A673 (cell line): ENCODE measurements around the gene CPO. TPM values are rescaled to one million over a fixed set of nuclear protein-coding genes. Genes with fewer than 3 reads are reported as not detected.

Experiments used
- BruUV-seq: library from RNA; stranded (reverse); fragments of 400-500 nt; replicated peaks from 2 replicates; lab custom pipeline; 2021; lab: Mats Ljungman, UMichigan
- CTCF ChIA-PET: fragments of 300-600 bp; sonication (Branson Sonifier 250); formaldehyde crosslinking; loops from one replicate; lab custom pipeline; 2022; ENCODE audit warnings: antibody characterized with exemption; lab: Charles Lee
- POLR2A ChIA-PET: fragments of 300-600 bp; sonication (Branson Sonifier 250); formaldehyde crosslinking; loops from one replicate; lab custom pipeline; 2022; ENCODE audit warnings: antibody characterized with exemption; ENCODE audit not compliant: low non-redundant PET; lab: Charles Lee
- DNase-seq: peaks from one replicate; pipeline ENCODE4 v3.0.0-alpha.2; 2015; ENCODE audit warnings: low spot score
- H3K27ac ChIP-seq: fragments of 200-600 bp; sonication (generic); 2 replicates; pipeline ENCODE4 v1.5.1; 2016; ENCODE audit warnings: mixed run types, low read depth, mild to moderate bottlenecking, mixed read lengths, antibody characterized with exemption, low read length; ENCODE audit not compliant: poor library complexity, severe bottlenecking
- H3K27me3 ChIP-seq: fragments of 200-600 bp; sonication (generic); replicated peaks from 2 replicates; pipeline ENCODE4 v1.6.1; 2017; ENCODE audit warnings: mixed run types, low read depth, mild to moderate bottlenecking, mixed read lengths, antibody characterized with exemption, low read length; ENCODE audit not compliant: insufficient read depth, poor library complexity
- H3K36me3 ChIP-seq: fragments of 200-600 bp; sonication (generic); 2 replicates; pipeline ENCODE4 v1.6.1; 2016; ENCODE audit warnings: mixed run types, mild to moderate bottlenecking, mixed read lengths, antibody characterized with exemption, low read length; ENCODE audit not compliant: insufficient read depth, poor library complexity, severe bottlenecking
- H3K4me1 ChIP-seq: fragments of 200-600 bp; sonication (generic); 2 replicates; pipeline ENCODE4 v1.6.1; 2017; ENCODE audit warnings: mixed run types, mild to moderate bottlenecking, mixed read lengths, antibody characterized with exemption, low read length; ENCODE audit not compliant: insufficient read depth, poor library complexity, severe bottlenecking
- H3K4me3 ChIP-seq: fragments of 200-600 bp; sonication (generic); 2 replicates; pipeline ENCODE4 v1.5.1; 2016; ENCODE audit warnings: low read depth, mixed run types, mild to moderate bottlenecking, mixed read lengths, low read length; ENCODE audit not compliant: poor library complexity, severe bottlenecking
- H3K9me3 ChIP-seq: fragments of 200-600 bp; sonication (generic); 2 replicates; pipeline ENCODE4 v1.6.1; 2016; ENCODE audit warnings: mixed run types, low read depth, mild to moderate bottlenecking, mixed read lengths, antibody characterized with exemption, low read length; ENCODE audit not compliant: poor library complexity, severe bottlenecking
- CTCF ChIP-seq: fragments of 300-800, 200-600 bp; sonication (generic); conservative IDR thresholded peaks from 2 replicates; pipeline ENCODE4 v1.5.1; 2017; ENCODE audit warnings: low read depth, mild to moderate bottlenecking, antibody characterized with exemption, low read length, moderate library complexity, mixed read lengths
- EZH2 ChIP-seq: fragments of 200-600 bp; sonication (generic); IDR thresholded peaks from 2 replicates; pipeline ENCODE4 v1.6.1; 2017; ENCODE audit warnings: borderline replicate concordance, low read depth, mild to moderate bottlenecking, mixed read lengths, antibody characterized with exemption, low read length; ENCODE audit not compliant: poor library complexity, severe bottlenecking
- intact Hi-C: fragments of 100-400 bp; cut with micrococcal nuclease; formaldehyde crosslinking; loops from one replicate; pipeline ENCODE4 v1.10.0; 2022; ENCODE audit not compliant: unreplicated experiment
- total RNA-seq: library from RNA; stranded (reverse); gene quantifications from 2 replicates; pipeline ENCODE4 v1.2.3, GENCODE V29; 2021

The CPO gene
- total RNA-seq, 1 experiment from 2014 or later, result not detected

- CTCF ChIA-PET, result interaction anchor here (0.6 to 1.4 kb wide), 3 partner anchors 436 to 491 kb away, joined by 3 read pairs; no protein-coding TSS in a partner anchor
- POLR2A ChIA-PET, result no interaction called here
- intact Hi-C loops, result loop anchor here (5.0 to 10.0 kb wide), 3 partner anchors 180 to 642 kb away; partner anchors contain the start of gene METTL21A
Measured at GRCh38 chr2:206982360-206982955, 43.1 kb downstream of the CPO start.

GRCh38 chr2:206983161-206983859 is 44.0 kb downstream of the CPO start:
- peaks cover 31% of the 10 kb centered on the region for H3K27me3 ChIP-seq
- TF ChIP-seq CTCF (no peak), EZH2 (no peak)
- H3K9me3 ChIP-seq, result no peaks in the 10 kb centered on the region
- H3K27ac ChIP-seq, result no peak overlapping the region
- no TSS peak for BruUV-seq
- ChIA-PET CTCF (interaction anchor here (1.4 kb wide), 1 partner anchor 490 kb away, joined by 3 read pairs; no protein-coding TSS in a partner anchor), POLR2A (no interaction called here)
- H3K36me3 ChIP-seq, result no peaks in the 10 kb centered on the region
- intact Hi-C loops, result loop anchor here (5.0 to 10.0 kb wide), 3 partner anchors 181 to 641 kb away; partner anchors contain the start of gene METTL21A
- DNase-seq, result no peak
- H3K4me1 ChIP-seq, result no peaks in the 10 kb centered on the region
- H3K4me3 ChIP-seq, result no peak overlapping the region

More at GRCh38 chr2:206982360-206982955, 43.1 kb downstream of the CPO start:
- DNase-seq, result no peak
- Histone ChIP-seq H3K36me3 (no peaks in the 10 kb centered on the region), H3K4me3 (no peak overlapping the region), H3K9me3 (no peaks in the 10 kb centered on the region), H3K4me1 (no peaks in the 10 kb centered on the region), H3K27ac (no peak overlapping the region), H3K27me3 (peaks cover 34% of the 10 kb centered on the region)
- BruUV-seq, result no TSS peak
- TF ChIP-seq CTCF (no peak), EZH2 (no peak)

GRCh38 chr2:206984206-206984605 is 44.9 kb downstream of the CPO start:
- Histone ChIP-seq H3K27me3 (peaks cover 28% of the 10 kb centered on the region), H3K9me3 (no peaks in the 10 kb centered on the region), H3K27ac (no peak overlapping the region), H3K4me1 (no peaks in the 10 kb centered on the region), H3K36me3 (no peaks in the 10 kb centered on the region), H3K4me3 (no peak overlapping the region)
- no peak for TF ChIP-seq CTCF
- no peak for TF ChIP-seq EZH2
- ChIA-PET CTCF (no interaction called here), POLR2A (no interaction called here)
- DNase-seq, result no peak
- BruUV-seq, result no TSS peak
- intact Hi-C loops, result loop anchor here (5.0 to 10.0 kb wide), 3 partner anchors 182 to 641 kb away; partner anchors contain the start of gene METTL21A
